Measurements from ENCODE around the gene TTC34.

DNA sequence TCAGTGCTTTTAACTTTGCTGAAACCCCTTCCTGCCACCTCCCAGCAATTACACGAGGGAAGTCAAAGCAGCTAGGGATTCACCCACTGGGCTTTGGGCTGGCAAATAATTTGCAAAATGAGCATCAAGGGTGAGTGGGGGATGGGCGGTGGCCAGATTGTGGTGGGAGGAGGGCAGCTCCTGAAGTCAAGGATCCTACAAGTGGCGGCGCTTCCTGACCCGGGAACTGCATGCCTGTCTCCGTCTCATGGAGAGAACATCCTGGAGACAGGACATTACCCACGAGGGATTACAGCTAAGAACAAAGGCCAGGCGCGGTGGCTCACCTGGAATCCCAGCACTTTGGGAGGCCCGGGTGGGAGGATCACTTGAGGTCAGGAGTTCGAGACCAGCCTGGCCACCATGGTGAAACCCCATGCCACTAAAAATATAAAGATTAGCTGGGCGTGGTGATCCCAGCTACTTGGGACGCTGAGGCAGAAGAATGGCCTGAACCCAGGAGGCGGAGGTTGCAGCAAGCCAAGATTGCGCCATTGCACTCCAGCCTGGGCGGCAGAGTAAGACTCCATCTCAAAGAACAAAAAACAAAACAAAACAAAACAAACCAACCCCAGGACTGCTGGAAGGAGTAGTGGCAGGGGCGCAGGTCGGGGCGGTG lies 12.9 kb downstream of the TTC34 start:
- TF ChIP-seq, protein P1, sequence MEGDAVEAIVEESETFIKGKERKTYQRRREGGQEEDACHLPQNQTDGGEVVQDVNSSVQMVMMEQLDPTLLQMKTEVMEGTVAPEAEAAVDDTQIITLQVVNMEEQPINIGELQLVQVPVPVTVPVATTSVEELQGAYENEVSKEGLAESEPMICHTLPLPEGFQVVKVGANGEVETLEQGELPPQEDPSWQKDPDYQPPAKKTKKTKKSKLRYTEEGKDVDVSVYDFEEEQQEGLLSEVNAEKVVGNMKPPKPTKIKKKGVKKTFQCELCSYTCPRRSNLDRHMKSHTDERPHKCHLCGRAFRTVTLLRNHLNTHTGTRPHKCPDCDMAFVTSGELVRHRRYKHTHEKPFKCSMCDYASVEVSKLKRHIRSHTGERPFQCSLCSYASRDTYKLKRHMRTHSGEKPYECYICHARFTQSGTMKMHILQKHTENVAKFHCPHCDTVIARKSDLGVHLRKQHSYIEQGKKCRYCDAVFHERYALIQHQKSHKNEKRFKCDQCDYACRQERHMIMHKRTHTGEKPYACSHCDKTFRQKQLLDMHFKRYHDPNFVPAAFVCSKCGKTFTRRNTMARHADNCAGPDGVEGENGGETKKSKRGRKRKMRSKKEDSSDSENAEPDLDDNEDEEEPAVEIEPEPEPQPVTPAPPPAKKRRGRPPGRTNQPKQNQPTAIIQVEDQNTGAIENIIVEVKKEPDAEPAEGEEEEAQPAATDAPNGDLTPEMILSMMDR (conservative IDR thresholded peaks at IDR 0.05; ENCODE audit: low read depth, low read length), result no peak
- TF ChIP-seq RAD21 (IDR thresholded peaks at IDR 0.05; ENCODE audit: low read length) (no peak), MAFK (IDR thresholded peaks at IDR 0.05; ENCODE audit: low read depth, low read length) (no peak), CEBPB (IDR thresholded peaks at IDR 0.05; ENCODE audit: low read depth, low read length) (no peak), POLR2A (IDR thresholded peaks at IDR 0.05; ENCODE audit: low read depth, low read length) (no peak), BHLHE40 (IDR thresholded peaks at IDR 0.05; ENCODE audit: low read depth, low read length) (no peak), FOS (IDR thresholded peaks at IDR 0.05; ENCODE audit: low read depth, low read length) (no peak), NFE2L2 (IDR thresholded peaks at IDR 0.05; ENCODE audit: low read depth, low read length) (no peak), SMC3 (IDR thresholded peaks at IDR 0.05; ENCODE audit: low read depth, low read length) (no peak), RFX5 (IDR thresholded peaks at IDR 0.05; ENCODE audit: low read depth, low read length) (no peak), MXI1 (IDR thresholded peaks at IDR 0.05; ENCODE audit: borderline replicate concordance, low read depth, low read length) (no peak), MAZ (IDR thresholded peaks at IDR 0.05; ENCODE audit: borderline replicate concordance, low read depth, low read length) (no peak)
- TF ChIP-seq, protein P2, sequence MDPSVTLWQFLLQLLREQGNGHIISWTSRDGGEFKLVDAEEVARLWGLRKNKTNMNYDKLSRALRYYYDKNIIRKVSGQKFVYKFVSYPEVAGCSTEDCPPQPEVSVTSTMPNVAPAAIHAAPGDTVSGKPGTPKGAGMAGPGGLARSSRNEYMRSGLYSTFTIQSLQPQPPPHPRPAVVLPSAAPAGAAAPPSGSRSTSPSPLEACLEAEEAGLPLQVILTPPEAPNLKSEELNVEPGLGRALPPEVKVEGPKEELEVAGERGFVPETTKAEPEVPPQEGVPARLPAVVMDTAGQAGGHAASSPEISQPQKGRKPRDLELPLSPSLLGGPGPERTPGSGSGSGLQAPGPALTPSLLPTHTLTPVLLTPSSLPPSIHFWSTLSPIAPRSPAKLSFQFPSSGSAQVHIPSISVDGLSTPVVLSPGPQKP (IDR thresholded peaks at IDR 0.05; ENCODE audit: borderline replicate concordance, low read depth, low read length), result no peak
